Epithelial cell of proximal tubule (primary cell): ENCODE results near the gene USP22. TPM values are rescaled to one million over a fixed set of nuclear protein-coding genes. Genes with fewer than 3 reads are reported as not detected.
"Not testable (repeated sequence)": the region's sequence is repeated elsewhere in the genome, so short reads cannot be mapped to it uniquely, and the experiment has no call there.

Experiments
- DNase-seq: peaks from one replicate; pipeline ENCODE4 v3.0.0-alpha.2; 2011; ENCODE audit warnings: low read depth
- H3K4me3 ChIP-seq: 2 replicates; pipeline ENCODE4 v1.5.1; 2011; ENCODE audit warnings: low read depth, mild to moderate bottlenecking, low read length
- CTCF ChIP-seq: conservative IDR thresholded peaks from 2 replicates; pipeline ENCODE4 v1.5.1; 2012; ENCODE audit warnings: low read depth, mild to moderate bottlenecking, low read length
- total RNA-seq: library from RNA; depleted of rRNA; stranded (reverse); fragments of >200 nt; gene quantifications from 2 replicates; pipeline ENCODE4 v1.2.3, GENCODE V29; 2015

The USP22 gene
- total RNA-seq, 1 donor from 2014 or later, result 158 TPM

GRCh38 chr17:20987511-20987910 is 55.3 kb downstream of the USP22 start:
- H3K4me3 ChIP-seq, result no peak overlapping the region
- DNase-seq, result no peak
- no peak for TF ChIP-seq CTCF

- no peak overlapping the region for H3K4me3 ChIP-seq
- TF ChIP-seq CTCF, result no peak
- DNase-seq, result no peak
Measured at GRCh38 chr17:20986767-20987510, 55.9 kb downstream of the USP22 start.

- no peak for TF ChIP-seq CTCF
- no peak for DNase-seq
- H3K4me3 ChIP-seq, result no peak overlapping the region
Measured at GRCh38 chr17:20983359-20983637, 59.5 kb downstream of the USP22 start.

- TF ChIP-seq CTCF, result no peak
- no peak for DNase-seq
- no peak overlapping the region for H3K4me3 ChIP-seq
Measured at GRCh38 chr17:20982589-20983358, 60.0 kb downstream of the USP22 start.

GRCh38 chr17:20981046-20981920 is 61.5 kb downstream of the USP22 start:
- DNase-seq, result no peak
- no peak for TF ChIP-seq CTCF
- no peak overlapping the region for H3K4me3 ChIP-seq

- DNase-seq, result no peak
- H3K4me3 ChIP-seq, result no peak overlapping the region
- no peak for TF ChIP-seq CTCF
Measured at GRCh38 chr17:20979792-20980083, 63.1 kb downstream of the USP22 start.

- not testable (repeated sequence) for DNase-seq, H3K4me3 ChIP-seq
Measured at GRCh38 chr17:20979007-20979791, 63.6 kb downstream of the USP22 start.

GRCh38 chr17:20977609-20978253 is 65.1 kb downstream of the USP22 start:
- not testable (repeated sequence) for H3K4me3 ChIP-seq, DNase-seq
